Stimulated activated CD4-positive, alpha-beta T cell treated with anti-CD3 and anti-CD28 coated beads, Interleukin-1b, Interleukin-23, amount 100 ng/mL, for 1 hour (primary cell): ENCODE results near the gene COA3.

Experiments
- DNase-seq, 2 donors: peaks; one replicate each; pipeline ENCODE4 v3.0.0-alpha.2; 2020; ENCODE audit warnings: low read depth in 2 of 2

COA3 gene

DNA sequence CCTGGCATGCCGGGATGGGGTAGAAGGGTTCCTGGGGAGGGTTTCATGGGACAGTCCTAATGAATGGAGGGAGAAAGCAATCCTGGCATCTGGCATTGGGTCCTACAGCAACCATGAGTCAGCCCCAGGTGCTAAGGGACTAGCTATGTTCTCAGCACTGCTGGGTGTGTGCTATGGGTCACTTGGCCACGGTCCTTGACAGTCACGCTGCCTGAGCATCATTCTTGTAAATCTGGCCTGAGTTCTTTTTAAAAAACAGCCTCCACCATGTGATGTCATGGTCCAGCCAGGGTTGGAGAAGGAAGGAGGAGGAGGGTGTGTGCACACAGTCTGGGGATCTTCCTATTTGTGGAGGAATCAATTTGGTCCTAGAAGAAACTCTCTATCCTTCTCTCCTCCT lies 43.7 kb downstream of the COA3 start:
- DNase-seq = no peak

GRCh38 chr17:42751628-42752027 lies 46.9 kb downstream of the COA3 start:
- no peak for DNase-seq

- DNase-seq = no peak
Observed at GRCh38 chr17:42750739-42751344, 47.7 kb downstream of the COA3 start.

DNA sequence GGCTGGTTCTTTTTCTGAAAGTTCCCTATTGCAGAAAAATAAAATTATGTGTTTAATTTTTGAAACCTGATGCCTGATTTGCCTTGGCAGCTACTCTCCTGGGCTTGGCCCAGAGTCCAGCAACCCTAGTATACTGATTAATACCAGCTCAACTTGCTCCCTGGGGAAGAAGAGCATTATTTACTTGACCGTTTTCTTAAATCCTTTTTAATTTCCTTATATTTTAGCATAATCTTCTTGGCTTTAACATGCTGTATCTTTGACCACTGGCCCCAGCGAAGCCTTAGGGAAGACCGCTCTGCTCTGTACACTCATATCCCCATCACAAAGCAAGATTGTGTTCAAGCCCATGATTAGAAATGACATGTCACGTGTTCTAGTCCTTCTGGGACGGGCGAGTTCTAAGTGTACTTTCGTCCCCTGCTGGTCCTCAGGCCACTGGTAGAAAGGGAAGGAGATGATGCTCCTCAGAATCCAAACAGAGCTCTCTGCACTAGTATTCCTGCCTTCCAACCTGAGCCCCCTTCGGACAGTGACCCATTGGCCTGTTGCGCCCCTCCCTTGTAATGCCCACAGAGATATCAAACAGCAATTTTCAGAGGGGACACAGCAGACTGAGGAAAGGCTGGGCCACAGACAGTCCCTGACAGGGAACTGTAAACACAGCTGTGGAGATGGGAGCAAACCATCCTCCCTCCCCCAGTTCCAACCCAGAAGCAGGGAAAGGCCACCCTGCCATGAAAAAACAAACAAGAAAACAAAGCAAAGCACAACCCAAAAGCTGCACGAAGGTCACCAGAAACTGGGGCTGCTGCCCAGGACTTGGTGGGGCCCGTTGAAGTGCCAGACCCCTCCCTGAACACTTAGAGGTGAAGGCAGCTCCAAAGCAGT lies 49.4 kb downstream of the COA3 start:
- no peak for DNase-seq

- no peak for DNase-seq
Observed at GRCh38 chr17:42748202-42748907, 50.1 kb downstream of the COA3 start.
